HG02840 (cell line): ENCODE results near the gene PTPN1.
"Not testable (repeated sequence)": the region's sequence is repeated elsewhere in the genome, so short reads cannot be mapped to it uniquely, and the experiment has no call there.

ENCODE experiments used
- ATAC-seq: cut with Tn5 transposase; IDR thresholded peaks from one replicate; pipeline ENCODE4 v1.9.1; 2021; ENCODE audit warnings: mild to moderate bottlenecking, moderate library complexity, moderate number of reproducible peaks; ENCODE audit not compliant: unreplicated experiment, low FRiP score

PTPN1 gene

GRCh38 chr20:50585214-50585613 is 75.0 kb downstream of the PTPN1 start:
- ATAC-seq, result no peak

GRCh38 chr20:50585678-50586077 is 75.5 kb downstream of the PTPN1 start:
- no peak for ATAC-seq

GRCh38 chr20:50586531-50587232 is 76.5 kb downstream of the PTPN1 start:
- no peak for ATAC-seq

DNA sequence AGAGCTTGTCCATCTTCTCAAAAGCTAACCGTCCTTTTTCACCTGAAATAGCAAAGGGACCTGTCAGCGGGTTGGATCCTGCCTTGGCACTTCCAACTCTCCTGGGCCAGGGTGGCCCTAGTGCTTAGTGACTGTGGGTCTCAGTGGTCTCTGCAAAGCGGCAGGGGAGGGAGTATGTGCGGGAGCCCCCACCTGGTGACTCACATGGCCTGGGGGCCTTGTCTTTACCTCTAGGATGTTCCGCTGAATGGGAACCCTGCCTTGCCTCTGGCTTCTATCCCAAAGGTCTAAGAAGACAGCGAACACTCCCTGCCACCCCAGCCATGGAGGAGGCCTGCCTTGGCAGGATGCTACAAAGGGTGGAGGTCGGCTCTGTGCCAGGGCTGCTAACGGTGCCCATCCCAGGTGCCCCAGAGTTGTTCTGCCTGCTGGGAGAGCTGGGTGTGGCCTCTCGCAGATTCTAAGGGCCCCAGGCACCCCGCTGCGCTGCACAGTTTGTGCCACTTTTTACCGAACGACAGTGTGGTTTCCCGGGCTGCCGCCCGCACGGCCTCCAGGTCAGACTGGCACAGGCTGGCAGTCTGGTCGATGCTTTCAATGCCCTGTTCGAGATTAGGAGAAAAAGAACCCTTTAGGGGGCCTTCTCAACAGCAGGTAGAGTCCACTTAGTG is 77.2 kb downstream of the PTPN1 start:
- no peak for ATAC-seq

DNA sequence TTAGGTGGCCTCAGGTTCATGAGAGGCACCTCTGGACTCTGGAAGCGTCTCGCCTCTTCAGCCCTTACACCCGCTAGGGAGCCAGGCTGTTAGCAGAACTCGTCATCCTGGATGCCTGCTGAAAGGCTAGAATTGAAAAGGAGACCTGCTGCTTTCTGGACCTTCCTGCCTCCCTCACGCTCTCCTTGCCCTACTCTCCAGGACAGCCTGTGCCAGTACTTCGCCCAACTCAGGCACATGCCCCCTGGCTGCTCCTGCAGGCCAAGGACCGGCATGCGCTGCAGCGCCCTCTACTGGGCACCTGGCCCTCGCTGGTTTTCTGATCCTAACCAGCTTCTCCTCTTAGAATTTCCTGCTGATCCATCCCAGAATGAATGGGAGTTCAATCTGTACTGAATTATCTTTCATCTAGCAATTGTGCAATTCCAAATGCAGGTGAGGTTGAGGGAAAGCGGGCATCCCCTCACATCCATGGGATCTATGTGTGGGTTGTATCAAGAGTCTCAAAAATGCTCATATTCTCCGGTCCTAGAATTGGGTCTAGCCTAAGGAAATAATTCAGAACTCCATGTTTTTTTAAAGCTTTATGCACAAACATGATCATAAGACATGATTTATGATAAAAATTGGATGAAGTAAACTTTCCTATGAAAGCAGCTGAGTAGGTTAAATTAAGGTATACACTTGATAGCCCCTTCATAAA is 78.0 kb downstream of the PTPN1 start:
- ATAC-seq, result no peak

DNA sequence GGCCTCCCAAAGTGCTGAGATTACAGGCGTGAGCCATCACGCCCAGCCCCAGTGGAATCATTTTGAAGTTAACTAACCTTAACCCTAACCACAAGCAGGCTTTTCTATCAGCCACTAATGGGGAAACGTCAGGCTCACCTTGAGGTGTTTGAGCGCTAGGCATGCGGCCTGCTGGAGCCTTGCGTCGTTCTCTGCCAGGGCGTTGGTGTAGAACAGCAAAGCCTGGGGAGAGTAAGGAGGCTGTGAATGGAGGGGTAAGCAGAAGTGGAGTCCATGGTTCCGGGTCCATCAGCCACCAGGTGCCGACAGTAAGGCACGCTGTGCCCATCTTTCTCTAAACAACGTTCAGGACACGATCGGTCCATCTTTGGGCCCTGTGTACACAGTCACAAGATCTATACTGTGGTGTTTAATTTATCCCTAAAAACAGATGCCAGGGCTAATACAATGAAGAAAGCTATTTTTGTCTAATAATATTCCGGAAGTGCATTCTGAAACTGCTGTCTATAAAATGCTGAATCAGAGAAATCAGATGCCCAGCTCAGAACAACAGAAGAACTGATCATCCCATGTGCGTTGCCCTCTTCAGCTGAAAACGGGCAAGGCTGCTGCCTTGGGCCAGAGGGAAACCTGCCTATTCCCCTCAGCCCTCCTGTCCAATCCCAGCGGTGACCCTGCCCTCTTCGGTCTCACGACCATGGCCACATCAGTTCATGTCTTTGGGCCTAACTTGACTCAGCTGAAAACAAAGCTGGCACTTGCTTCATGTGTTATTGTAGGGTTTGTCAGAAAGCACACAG is 79.6 kb downstream of the PTPN1 start:
- no peak for ATAC-seq

DNA sequence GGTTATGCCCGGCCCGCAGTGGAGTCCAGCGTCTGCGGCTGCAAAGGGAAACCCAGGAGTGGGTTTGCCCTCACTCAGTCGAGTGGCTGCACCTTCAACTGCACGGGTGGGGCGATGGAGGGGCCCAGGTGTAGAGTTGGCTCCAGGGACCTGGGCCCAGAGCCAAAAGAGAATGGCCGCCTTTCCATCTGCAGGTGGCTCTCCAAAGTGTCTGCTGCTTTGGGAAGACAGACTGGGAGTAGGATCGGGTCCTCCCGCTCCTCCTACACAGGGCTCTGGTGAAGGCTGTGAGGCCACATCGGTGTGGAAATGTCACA is 80.1 kb downstream of the PTPN1 start:
- ATAC-seq, result no peak

GRCh38 chr20:50591233-50591852 is 81.2 kb downstream of the PTPN1 start:
- no peak for ATAC-seq

- no peak for ATAC-seq
These were observed 82.3 kb downstream of the PTPN1 start for GRCh38 chr20:50592282-50593004.

GRCh38 chr20:50593005-50593335 is 82.8 kb downstream of the PTPN1 start:
- no peak for ATAC-seq

DNA sequence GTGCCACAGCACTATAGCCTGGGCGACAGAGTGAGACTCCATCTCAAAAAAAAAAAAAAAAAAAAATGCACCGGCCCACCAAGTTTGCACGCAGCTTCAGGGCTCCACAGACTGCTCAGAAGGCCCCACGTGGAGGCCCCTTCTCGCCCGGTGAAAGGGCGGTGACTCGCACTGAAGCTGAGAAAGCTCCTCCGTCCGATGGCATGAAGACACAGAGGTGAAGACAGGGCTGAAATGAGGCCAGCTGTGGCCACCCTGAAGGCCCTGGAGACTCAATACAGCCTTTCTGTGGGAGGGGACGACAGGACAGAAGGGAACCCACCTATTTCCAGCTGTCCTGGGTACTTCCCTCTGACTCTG is 84.0 kb downstream of the PTPN1 start:
- ATAC-seq, result no peak

- no peak for ATAC-seq
These were observed 84.6 kb downstream of the PTPN1 start for GRCh38 chr20:50594591-50595432.

- no peak for ATAC-seq
These were observed 85.3 kb downstream of the PTPN1 start for GRCh38 chr20:50595433-50595895.

GRCh38 chr20:50595988-50596693 is 86.0 kb downstream of the PTPN1 start:
- no peak for ATAC-seq

- no peak for ATAC-seq
These were observed 86.5 kb downstream of the PTPN1 start for GRCh38 chr20:50596694-50597021.

GRCh38 chr20:50597406-50597969 is 87.3 kb downstream of the PTPN1 start:
- ATAC-seq, result no peak

- no peak for ATAC-seq
These were observed 87.9 kb downstream of the PTPN1 start for GRCh38 chr20:50598074-50598473.

- not testable (repeated sequence) for ATAC-seq
These were observed 88.6 kb downstream of the PTPN1 start for GRCh38 chr20:50598768-50599167.
